PC-9 (cell line): ENCODE measurements around the gene SLC39A9.

Experiments used
- EZH2 ChIP-seq: fragments of 200-600 bp; sonication (generic); IDR thresholded peaks from 2 replicates; pipeline ENCODE4 v1.8.0; 2017; ENCODE audit warnings: antibody characterized with exemption, low read depth
- TF ChIP-seq, protein P1 (sequence below): fragments of 200-600 bp; sonication (generic); conservative IDR thresholded peaks from 2 replicates; pipeline ENCODE4 v1.6.1; 2017; ENCODE audit warnings: mixed run types, antibody characterized with exemption, mild to moderate bottlenecking, moderate library complexity

DNA sequence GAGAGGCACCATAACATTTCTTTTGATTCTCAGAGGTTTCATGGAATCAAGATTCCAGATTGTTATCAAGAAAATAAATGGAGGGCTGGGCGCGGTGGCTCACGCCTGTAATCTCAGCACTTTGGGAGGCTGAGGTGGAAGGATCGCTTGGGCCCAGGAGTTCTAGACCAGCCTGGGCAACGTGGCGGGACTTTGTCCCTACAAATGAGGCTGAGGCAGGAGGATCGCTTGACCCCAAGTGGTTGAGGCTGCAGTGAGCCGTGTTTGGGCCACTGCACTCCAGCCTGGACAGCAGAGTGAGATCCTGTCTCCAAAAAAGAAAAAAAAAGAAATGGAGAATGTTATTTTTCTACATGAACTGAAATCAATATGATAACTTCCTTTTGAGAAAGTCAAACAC, 1.3 kb downstream of the SLC39A9 start:
- no peak for TF ChIP-seq EZH2
- TF ChIP-seq, protein P1, sequence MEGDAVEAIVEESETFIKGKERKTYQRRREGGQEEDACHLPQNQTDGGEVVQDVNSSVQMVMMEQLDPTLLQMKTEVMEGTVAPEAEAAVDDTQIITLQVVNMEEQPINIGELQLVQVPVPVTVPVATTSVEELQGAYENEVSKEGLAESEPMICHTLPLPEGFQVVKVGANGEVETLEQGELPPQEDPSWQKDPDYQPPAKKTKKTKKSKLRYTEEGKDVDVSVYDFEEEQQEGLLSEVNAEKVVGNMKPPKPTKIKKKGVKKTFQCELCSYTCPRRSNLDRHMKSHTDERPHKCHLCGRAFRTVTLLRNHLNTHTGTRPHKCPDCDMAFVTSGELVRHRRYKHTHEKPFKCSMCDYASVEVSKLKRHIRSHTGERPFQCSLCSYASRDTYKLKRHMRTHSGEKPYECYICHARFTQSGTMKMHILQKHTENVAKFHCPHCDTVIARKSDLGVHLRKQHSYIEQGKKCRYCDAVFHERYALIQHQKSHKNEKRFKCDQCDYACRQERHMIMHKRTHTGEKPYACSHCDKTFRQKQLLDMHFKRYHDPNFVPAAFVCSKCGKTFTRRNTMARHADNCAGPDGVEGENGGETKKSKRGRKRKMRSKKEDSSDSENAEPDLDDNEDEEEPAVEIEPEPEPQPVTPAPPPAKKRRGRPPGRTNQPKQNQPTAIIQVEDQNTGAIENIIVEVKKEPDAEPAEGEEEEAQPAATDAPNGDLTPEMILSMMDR, result no peak
